Stimulated activated naive B cell treated with anti-CD40 and anti-IgM and Interleukin-4, amounts not matched to agents 10 μg/mL and 1 μg/mL and 100 μg/mL, for 72 hours (primary cell): Measurements from ENCODE around the gene DOK3.

ENCODE experiments used
- ATAC-seq, 2 donors: fragments of 150-1000 bp; cut with Tn5 transposase; replicated peaks; 2 replicates each; pipeline ENCODE4 v1.10.0; 2021; ENCODE audit warnings: moderate library complexity in 1 of 2
- DNase-seq: peaks from one replicate; pipeline ENCODE4 v3.0.0; 2021
- H3K27ac Mint-ChIP-seq: one replicate; pipeline ENCODE4 v1.8.0; 2022; ENCODE audit warnings: mild to moderate bottlenecking, mixed read lengths
- H3K27me3 Mint-ChIP-seq, 2 donors: one replicate each; pipeline ENCODE4 v1.8.0; 2022; ENCODE audit warnings: mixed read lengths in 2 of 2
- H3K36me3 Mint-ChIP-seq, 2 donors: one replicate each; pipeline ENCODE4 v1.8.0; 2022; ENCODE audit warnings: mixed read lengths in 2 of 2, mild to moderate bottlenecking in 1 of 2
- H3K4me1 Mint-ChIP-seq, 2 donors: one replicate each; pipeline ENCODE4 v1.8.0; 2022; ENCODE audit warnings: mixed read lengths in 2 of 2, mild to moderate bottlenecking in 1 of 2
- H3K4me3 Mint-ChIP-seq, 2 donors: one replicate each; pipeline ENCODE4 v1.8.0; 2022; ENCODE audit warnings: mild to moderate bottlenecking in 2 of 2, mixed read lengths in 2 of 2, moderate library complexity in 1 of 2
- H3K9me3 Mint-ChIP-seq, 2 donors: one replicate each; pipeline ENCODE4 v1.8.0; 2022; ENCODE audit warnings: mixed read lengths in 2 of 2, mild to moderate bottlenecking in 1 of 2

The DOK3 gene

GRCh38 chr5:177456976-177457851 is 52.4 kb downstream of the DOK3 start:
- Mint-ChIP-seq H3K4me3 (no peak overlapping the region), H3K4me1 (peaks cover 26 to 46% of the 10 kb centered on the region in 2 donors)
- peak; percentile 66 for DNase-seq

DNA sequence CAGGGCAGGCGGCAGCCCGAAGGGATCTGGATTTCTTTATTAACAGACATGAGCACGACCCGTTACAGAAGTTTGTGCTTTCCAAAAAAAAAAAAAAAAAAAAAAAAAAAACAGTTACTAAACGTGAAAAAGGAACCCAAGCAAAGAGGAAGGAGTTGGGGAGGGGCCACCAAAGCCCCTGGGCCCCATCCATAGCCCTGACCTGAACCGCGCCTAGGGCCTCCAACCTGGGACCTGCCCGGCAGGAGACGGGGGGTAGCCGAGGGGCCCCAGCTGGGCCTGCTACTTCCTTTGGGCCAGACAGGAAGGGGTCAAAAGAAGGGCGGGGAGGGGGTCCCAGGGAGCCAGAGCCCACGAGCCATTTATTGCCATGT is 53.0 kb downstream of the DOK3 start:
- ATAC-seq (no peak), DNase-seq (no peak)
- Mint-ChIP-seq H3K4me1 (peaks cover 22 to 45% of the 10 kb centered on the region in 2 donors), H3K4me3 (peak overlapping the region; percentile 83 to 86), H3K27ac (no peak overlapping the region), H3K36me3 (peaks cover 0 to 1% of the 10 kb centered on the region in 2 donors), H3K27me3 (peaks cover 4% of the 10 kb centered on the region in 2 donors), H3K9me3 (no peaks in the 10 kb centered on the region)

More at GRCh38 chr5:177456976-177457851, 52.4 kb downstream of the DOK3 start:
- peaks cover 4 to 6% of the 10 kb centered on the region in 2 donors for H3K27me3 Mint-ChIP-seq
- peaks cover 0 to 1% of the 10 kb centered on the region in 2 donors for H3K36me3 Mint-ChIP-seq
- H3K9me3 Mint-ChIP-seq = no peaks in the 10 kb centered on the region
- ATAC-seq = peak; percentile 20 to 24
- no peak overlapping the region for H3K27ac Mint-ChIP-seq

GRCh38 chr5:177455661-177456590 is 53.7 kb downstream of the DOK3 start:
- peaks cover under 1 to 3% of the 10 kb centered on the region in 2 donors for H3K36me3 Mint-ChIP-seq
- peak overlapping the region; percentile 83 to 86 for H3K4me3 Mint-ChIP-seq
- no peaks in the 10 kb centered on the region for H3K9me3 Mint-ChIP-seq
- DNase-seq = peak; percentile 83
- ATAC-seq = peak; percentile 44 to 50
- H3K27me3 Mint-ChIP-seq = no peaks in the 10 kb centered on the region
- H3K4me1 Mint-ChIP-seq = peaks cover 19 to 44% of the 10 kb centered on the region in 2 donors
- H3K27ac Mint-ChIP-seq = peak overlapping the region; percentile 82

GRCh38 chr5:177455036-177455660 is 54.5 kb downstream of the DOK3 start:
- H3K4me3 Mint-ChIP-seq = peak overlapping the region; percentile 83 to 86

GRCh38 chr5:177454397-177455035 is 55.1 kb downstream of the DOK3 start:
- H3K4me1 Mint-ChIP-seq = peaks cover 22 to 55% of the 10 kb centered on the region in 2 donors
- peak overlapping the region; percentile 79 for H3K27ac Mint-ChIP-seq
- peak; percentile 62 to 64 for ATAC-seq
- H3K36me3 Mint-ChIP-seq = peaks cover 6 to 9% of the 10 kb centered on the region in 2 donors
- no peaks in the 10 kb centered on the region for H3K9me3 Mint-ChIP-seq
- peak; percentile 93 for DNase-seq
- no peaks in the 10 kb centered on the region for H3K27me3 Mint-ChIP-seq
- H3K4me3 Mint-ChIP-seq = peak overlapping the region; percentile 83 to 86

More at GRCh38 chr5:177455036-177455660, 54.5 kb downstream of the DOK3 start:
- ATAC-seq (peak; percentile 65 to 69), DNase-seq (peak; percentile 94)
- H3K36me3 Mint-ChIP-seq = peaks cover 6 to 9% of the 10 kb centered on the region in 2 donors
- H3K4me1 Mint-ChIP-seq = peaks cover 22 to 51% of the 10 kb centered on the region in 2 donors
- no peaks in the 10 kb centered on the region for H3K9me3 Mint-ChIP-seq
- H3K27me3 Mint-ChIP-seq = no peaks in the 10 kb centered on the region
- H3K27ac Mint-ChIP-seq = peak overlapping the region; percentile 79

DNA sequence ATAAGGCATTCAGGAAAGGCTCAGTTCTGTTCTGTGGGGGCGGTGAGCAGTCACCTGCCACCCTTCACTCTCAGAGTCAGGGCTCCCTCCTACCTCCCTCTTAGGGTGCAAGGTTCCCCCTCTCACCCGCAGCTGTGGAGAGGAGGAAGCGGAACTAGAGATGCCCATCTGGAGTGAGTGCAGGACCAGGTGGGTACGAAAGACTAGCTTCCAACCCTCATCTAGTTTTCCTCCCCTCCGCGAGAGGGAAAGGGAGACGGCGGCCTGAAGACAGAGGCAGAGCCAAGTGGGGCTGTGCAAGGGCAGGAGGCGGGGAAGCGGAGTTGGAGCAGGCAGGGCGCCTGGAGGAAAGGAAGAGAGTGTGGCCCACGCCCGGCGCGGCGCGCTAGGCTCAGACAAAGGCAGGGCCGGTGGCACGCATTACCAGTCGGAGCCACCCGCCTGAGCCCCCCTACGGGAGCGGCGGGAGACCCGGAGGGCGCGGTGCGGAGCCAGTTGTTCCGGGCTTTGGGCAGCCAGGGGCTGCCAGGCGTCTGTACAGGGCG is 55.7 kb downstream of the DOK3 start:
- Mint-ChIP-seq H3K4me3 (peak overlapping the region; percentile 83 to 94), H3K27ac (peak overlapping the region; percentile 95), H3K9me3 (no peaks in the 10 kb centered on the region), H3K27me3 (no peaks in the 10 kb centered on the region), H3K4me1 (peaks cover 25 to 61% of the 10 kb centered on the region in 2 donors), H3K36me3 (peaks cover 6 to 9% of the 10 kb centered on the region in 2 donors)
- DNase-seq = no peak
- ATAC-seq = peak; percentile 15 to 19

GRCh38 chr5:177452688-177453638 is 56.7 kb downstream of the DOK3 start:
- Mint-ChIP-seq H3K4me3 (peak overlapping the region; percentile 83 to 94), H3K27me3 (no peaks in the 10 kb centered on the region), H3K4me1 (peaks cover 33 to 70% of the 10 kb centered on the region in 2 donors), H3K9me3 (no peaks in the 10 kb centered on the region), H3K36me3 (peaks cover 6 to 9% of the 10 kb centered on the region in 2 donors), H3K27ac (peak overlapping the region; percentile 95)
- DNase-seq = no peak
- no peak for ATAC-seq
